Renal cortex interstitium (tissue), 11 donors: ENCODE results near the gene SYNDIG1. TPM values are rescaled to one million over a fixed set of nuclear protein-coding genes. Genes with fewer than 3 reads are reported as not detected.

Experiments used
- DNase-seq, 11 donors: peaks; one replicate each; pipeline ENCODE4 v3.0.0-alpha.2; 2013; ENCODE audit warnings: low read depth in 9 of 11, low spot score in 4 of 11; ENCODE audit errors: extremely low read depth in 1 of 11
- polyA plus RNA-seq, 3 donors: library from polyadenylated mRNA; unstranded; fragments of 120-200 nt; gene quantifications; one replicate each; pipeline ENCODE4 v1.2.1, GENCODE V29; 2013; ENCODE audit not compliant: insufficient read length in 3 of 3

The SYNDIG1 gene
- polyA plus RNA-seq, 3 donors = 7.5 to 10.6 (median 8.2) TPM

GRCh38 chr20:24588047-24588635, 118.7 kb downstream of the SYNDIG1 start:
- DNase-seq = no peak

DNA sequence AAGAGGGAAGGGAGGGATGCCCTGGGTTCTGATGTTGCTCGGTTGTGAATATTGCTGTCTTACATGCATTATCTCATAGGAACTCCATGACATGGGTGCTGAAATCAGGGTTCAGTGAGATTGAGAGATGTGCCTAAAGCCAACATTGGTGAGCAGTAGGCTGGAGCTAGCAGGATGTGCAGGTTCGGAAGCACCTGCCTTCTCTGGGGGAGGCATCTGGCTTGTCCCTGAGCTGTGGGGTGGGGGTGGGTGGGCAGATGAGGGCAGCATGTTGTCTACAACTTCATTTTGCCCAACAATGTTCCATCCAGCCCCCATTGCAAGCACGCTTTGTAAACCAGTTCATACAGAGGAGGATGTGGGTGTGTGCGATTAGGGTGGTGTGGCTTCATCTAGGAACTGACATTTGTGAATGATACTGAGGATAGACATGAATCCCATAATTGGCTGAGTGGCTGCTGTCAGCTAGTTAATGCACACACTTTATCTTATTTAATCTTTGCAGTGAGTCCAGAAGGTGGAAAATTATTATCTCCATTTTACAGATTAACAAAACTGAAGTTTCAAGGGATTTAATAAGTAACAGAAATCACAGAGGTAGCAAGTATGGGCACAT, 119.4 kb downstream of the SYNDIG1 start:
- no peak for DNase-seq

GRCh38 chr20:24589381-24589780, 120.0 kb downstream of the SYNDIG1 start:
- DNase-seq = no peak

- no peak for DNase-seq
Measured at GRCh38 chr20:24589815-24590177, 120.4 kb downstream of the SYNDIG1 start.

GRCh38 chr20:24590178-24590982, 121.0 kb downstream of the SYNDIG1 start:
- no peak for DNase-seq

DNA sequence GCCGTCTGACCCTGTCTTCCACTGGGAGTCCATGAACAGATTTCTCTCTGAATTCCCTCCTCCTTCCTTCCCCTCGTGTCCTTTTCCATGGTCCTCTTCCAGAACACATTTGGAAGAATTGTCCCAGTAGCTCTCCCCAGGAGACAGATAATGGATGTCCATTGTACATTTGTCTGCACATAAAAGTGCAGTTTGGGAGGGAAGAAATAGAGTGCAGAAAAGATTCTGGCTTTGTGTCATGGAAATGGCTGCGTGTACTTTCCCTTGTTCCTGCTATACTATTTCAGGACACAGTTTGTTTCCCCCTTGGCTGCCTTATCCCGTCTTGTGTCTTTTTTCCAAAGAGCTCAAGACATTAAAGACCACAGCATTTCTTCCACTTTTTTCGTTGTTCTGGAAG, 127.6 kb downstream of the SYNDIG1 start:
- no peak for DNase-seq

DNA sequence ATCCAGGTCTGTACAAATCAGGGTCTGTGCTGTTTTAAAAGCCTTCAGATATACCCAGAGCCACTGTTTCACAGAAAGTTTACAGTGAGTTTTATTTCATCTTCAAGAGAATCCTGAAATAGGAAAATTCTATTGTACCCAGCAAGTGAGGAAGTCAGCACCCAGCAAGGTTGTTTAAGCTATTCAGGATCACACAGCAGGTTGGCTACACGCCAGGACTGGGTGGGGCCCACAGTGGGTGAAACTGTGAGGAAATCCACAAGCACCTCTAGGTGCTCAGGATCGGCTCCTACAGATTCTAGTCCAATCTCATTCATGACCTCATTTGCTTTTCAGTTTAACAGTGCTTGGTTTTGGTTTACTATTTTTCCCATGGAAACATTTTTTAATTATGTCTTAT, 128.9 kb downstream of the SYNDIG1 start:
- no peak for DNase-seq

- DNase-seq = no peak
Measured at GRCh38 chr20:24598996-24599395, 129.6 kb downstream of the SYNDIG1 start.

GRCh38 chr20:24600012-24600411, 130.6 kb downstream of the SYNDIG1 start:
- no peak for DNase-seq

- DNase-seq = no peak
Measured at GRCh38 chr20:24603454-24603853, 134.0 kb downstream of the SYNDIG1 start.

DNA sequence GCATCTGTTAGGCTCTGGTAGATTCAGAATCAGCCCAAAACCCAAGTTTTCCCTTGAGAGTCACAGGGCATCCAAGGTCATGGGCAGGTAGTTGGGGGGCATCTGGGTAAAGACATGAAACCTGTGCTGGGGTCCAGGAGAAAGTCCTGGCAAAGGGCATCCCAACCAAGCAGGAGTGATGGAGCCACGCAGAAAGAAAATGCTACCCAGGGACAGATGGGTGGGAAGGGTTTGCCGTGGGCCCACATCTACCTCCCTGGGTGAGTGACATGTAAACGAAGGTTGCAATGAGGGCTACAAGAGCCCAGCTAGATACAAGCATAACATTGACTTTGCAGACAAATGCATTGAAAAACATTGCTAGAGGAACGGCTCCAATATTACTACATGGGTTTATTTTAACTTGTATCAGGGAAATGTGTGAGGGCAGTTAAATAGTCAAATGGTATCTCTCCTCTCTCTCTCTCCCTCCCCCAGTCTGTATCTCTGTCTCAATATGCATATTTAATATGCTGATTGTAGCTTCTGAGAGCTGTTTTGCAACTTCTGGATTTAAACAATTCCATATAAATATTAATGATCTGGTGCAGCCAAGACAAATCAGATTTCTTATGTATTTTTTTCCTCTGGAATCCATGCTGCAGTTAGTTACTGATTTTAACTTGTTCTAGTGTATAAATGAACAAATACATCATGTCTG, 135.7 kb downstream of the SYNDIG1 start:
- DNase-seq = no peak

DNA sequence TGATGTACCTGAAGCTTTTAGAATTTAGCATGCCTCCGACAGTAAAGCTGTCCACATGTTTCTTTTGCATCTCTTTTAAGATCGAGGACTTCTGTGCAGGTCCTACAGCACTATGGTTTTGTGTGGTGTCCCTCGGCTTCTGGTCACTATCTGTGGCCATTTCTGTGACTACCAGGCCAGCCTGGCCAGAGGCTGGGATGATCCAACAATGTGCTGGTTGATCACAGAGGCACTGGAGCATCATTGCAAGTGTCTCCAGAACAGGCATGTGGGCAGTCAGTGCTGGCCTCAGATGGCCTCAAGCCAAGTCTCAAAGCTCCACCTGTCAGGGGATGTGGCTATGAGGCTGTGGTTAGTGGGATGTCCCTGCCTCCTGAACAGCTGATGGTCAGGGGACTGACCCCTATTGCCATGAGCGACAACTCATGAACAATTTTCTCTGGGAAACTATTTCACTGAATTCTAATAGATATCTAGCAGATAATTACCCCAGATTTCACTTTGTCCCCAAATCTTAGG, 136.6 kb downstream of the SYNDIG1 start:
- no peak for DNase-seq

GRCh38 chr20:24607402-24607801, 138.0 kb downstream of the SYNDIG1 start:
- no peak for DNase-seq

DNA sequence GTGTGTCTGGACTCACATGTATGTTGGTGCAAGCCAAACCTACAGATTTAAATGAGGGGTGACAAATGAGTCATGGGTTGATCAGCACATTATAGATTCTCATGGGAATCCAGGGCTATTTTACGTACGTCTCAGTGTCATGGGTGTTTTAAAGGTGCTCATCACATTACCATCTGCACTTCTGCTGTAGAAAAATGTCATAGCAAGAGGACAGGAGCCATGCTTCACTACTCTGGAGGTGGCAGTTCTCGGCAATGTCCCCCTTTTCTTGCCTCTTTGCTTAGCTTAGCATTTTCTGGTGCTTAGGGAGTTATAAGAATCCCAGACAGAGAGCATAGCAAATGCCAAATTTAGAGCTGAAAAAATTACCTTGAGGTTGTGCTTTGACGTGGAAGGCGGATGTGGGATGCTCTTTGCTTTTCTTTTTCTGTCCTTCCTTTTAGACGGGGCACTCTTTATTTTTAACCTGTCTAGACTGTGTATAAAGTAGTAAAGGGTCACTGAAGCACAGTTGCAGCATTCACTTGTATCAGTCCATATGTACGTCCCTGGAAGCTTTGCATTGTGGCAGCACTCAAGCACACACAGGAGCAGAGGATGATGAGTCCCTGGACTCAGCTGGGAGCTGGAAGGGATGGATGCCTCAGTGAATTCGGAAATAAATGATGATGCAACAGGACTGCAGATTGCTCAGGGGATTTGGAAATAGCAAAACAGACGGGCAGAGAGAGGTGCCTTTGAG, 139.7 kb downstream of the SYNDIG1 start:
- no peak for DNase-seq

- no peak for DNase-seq
Measured at GRCh38 chr20:24609757-24610156, 140.3 kb downstream of the SYNDIG1 start.

GRCh38 chr20:24610341-24611115, 141.1 kb downstream of the SYNDIG1 start:
- no peak for DNase-seq

DNA sequence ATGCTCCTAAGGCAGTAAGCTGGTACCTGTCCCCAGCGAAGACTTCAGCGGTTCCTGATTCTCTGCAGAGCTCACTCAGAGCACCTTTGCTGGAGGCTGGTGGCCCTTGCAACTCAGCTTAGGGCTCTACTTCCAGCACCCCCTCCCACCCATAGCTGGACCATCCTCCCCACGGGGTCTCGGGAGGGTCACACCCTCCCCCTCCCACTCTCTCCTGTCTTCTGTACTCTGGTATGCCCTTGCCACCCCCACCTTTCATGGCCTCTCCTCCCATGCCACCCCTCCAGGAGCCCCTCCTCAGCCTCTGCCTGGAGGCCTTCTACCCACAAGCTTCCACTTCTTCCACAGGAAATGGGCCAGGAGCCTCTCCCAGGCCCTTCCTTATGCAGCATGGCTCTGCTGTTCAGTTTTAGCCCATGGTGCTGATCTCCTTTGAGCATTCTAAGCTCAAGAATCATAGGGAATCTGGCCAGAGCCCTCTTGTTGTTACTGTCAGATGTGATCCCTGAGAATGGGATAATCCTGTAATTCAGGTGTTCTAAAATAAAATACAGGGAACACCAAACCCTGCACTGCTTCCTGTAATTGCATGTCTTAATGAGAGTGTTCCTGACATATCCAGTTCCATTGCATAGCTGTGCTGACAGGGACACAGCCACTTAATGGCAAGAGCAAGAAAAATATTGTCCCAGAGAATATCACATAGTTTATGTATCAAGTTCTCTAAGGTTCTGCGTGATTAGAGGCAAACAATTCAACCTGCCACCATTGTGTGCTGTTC, 142.1 kb downstream of the SYNDIG1 start:
- no peak for DNase-seq
